PFSK-1 (cell line): Measurements from ENCODE around the gene ZNF644.

Experiments
- FOXP2 ChIP-seq: optimal IDR thresholded peaks from 2 replicates; pipeline ENCODE3; 2011; ENCODE audit warnings: borderline replicate concordance, control low read depth, inconsistent platforms; ENCODE audit not compliant: insufficient read depth; ENCODE audit errors: extremely low read length, extremely low read depth
- POLR2AphosphoS5 ChIP-seq: IDR thresholded peaks from 2 replicates; pipeline ENCODE4 v1.6.1; 2012; ENCODE audit warnings: low read depth, mild to moderate bottlenecking, control low read depth, low read length, moderate library complexity
- REST ChIP-seq, 2 experiments: IDR thresholded peaks; 2 replicates each; pipeline versions ENCODE4 v1.6.1 to v1.8.0; 2011 to 2012; ENCODE audit warnings: low read depth in 2 of 2, low read length in 2 of 2, control low read depth in 1 of 2, inconsistent platforms in 1 of 2, mild to moderate bottlenecking in 1 of 2, moderate library complexity in 1 of 2; ENCODE audit not compliant: insufficient read depth in 1 of 2
- SIN3A ChIP-seq: IDR thresholded peaks from 2 replicates; pipeline ENCODE4 v1.6.1; 2012; ENCODE audit warnings: mild to moderate bottlenecking, low read length, moderate library complexity, borderline replicate concordance; ENCODE audit not compliant: insufficient read depth
- TAF1 ChIP-seq: IDR thresholded peaks from 2 replicates; pipeline ENCODE4 v1.6.1; 2012; ENCODE audit warnings: low read length, control low read depth, borderline replicate concordance; ENCODE audit not compliant: insufficient read depth

DNA sequence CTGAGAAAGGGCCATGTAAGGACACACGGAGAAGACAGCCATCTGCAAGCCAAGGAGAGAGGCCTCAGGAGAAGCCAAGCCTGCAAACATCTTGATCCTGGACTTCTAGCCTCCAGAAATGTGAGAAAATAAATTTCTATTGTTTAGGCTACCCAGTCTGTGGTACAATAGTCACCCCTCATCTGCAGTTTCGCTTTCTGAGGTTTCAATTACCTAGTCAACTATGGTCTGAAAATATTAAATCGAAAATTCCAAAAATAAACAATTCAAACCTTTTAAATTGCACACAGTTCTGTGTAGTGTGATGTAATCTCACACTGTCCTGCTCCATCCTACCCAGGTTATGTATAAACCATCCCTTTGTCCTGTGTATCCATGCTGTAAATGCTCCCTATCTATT, 52.6 kb downstream of the ZNF644 start:
- TF ChIP-seq SIN3A (no peak), REST (IDR thresholded peaks at IDR 0.05; ENCODE audit: insufficient read depth in 1 of 2, low read depth in 2 of 2, low read length in 2 of 2) (no peak), POLR2AphosphoS5 (no peak), TAF1 (no peak), FOXP2 (no peak)
